H7 (cell line): ENCODE data around the gene DNM2. TPM values are rescaled to one million over a fixed set of nuclear protein-coding genes. Genes with fewer than 3 reads are reported as not detected.
"Not testable (repeated sequence)": the region's sequence is repeated elsewhere in the genome, so short reads cannot be mapped to it uniquely, and the experiment has no call there.

Experiments used
- DNase-seq: peaks from one replicate; pipeline ENCODE4 v3.0.0; 2012
- H3K27me3 ChIP-seq: 2 replicates; pipeline ENCODE4 v1.6.0; 2011; ENCODE audit warnings: mild to moderate bottlenecking, low read length; ENCODE audit not compliant: control insufficient read depth, insufficient read depth
- H3K36me3 ChIP-seq: replicated peaks from 2 replicates; pipeline ENCODE4 v1.5.1; 2011; ENCODE audit warnings: low read length; ENCODE audit not compliant: control insufficient read depth, insufficient read depth
- H3K4me3 ChIP-seq: 2 replicates; pipeline ENCODE4 v1.5.1; 2011; ENCODE audit warnings: low read depth, mild to moderate bottlenecking, control low read depth, low read length, moderate library complexity; ENCODE audit not compliant: insufficient read depth
- total RNA-seq: library from RNA; depleted of rRNA; stranded (reverse); fragments of >200 nt; shearing (Covaris generic); gene quantifications from 2 replicates; pipeline ENCODE4 v1.2.3, GENCODE V29; 2014

DNM2 gene
- total RNA-seq, 1 experiment from 2014 or later: 77.6 TPM

DNA sequence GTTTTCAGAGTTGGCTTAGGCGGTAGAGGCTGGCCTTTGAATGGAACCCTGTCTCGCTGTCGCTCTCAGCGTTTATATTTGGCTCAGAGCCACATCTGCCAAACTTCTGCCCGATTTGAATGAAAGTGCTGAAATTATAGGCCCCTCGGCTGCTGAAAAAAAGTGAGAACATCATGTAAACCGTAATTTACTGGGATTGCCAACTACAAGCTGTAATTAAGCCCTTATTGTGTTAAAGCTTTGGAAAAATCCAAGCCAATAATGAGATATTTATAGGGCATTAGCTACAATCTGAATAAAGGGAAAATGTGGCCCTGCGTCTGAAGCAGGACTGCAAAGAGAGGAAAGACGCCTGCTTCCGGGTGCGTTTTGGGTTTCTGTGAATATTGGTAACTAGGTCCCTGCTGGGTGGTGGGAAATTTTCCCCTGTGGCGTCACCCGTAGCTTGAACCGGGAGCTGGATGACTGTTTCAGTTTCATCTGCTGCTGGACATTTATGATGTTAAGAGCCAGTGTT, 9.9 kb downstream of the DNM2 start:
- H3K4me3 ChIP-seq: no peak overlapping the region
- H3K36me3 ChIP-seq: no peaks in the 10 kb centered on the region
- DNase-seq: no peak
- H3K27me3 ChIP-seq: no peaks in the 10 kb centered on the region

GRCh38 chr19:10729411-10729810, 11.5 kb downstream of the DNM2 start:
- no peaks in the 10 kb centered on the region for H3K27me3 ChIP-seq
- no peaks in the 10 kb centered on the region for H3K36me3 ChIP-seq
- H3K4me3 ChIP-seq: no peak overlapping the region
- DNase-seq: peak; percentile 50

DNA sequence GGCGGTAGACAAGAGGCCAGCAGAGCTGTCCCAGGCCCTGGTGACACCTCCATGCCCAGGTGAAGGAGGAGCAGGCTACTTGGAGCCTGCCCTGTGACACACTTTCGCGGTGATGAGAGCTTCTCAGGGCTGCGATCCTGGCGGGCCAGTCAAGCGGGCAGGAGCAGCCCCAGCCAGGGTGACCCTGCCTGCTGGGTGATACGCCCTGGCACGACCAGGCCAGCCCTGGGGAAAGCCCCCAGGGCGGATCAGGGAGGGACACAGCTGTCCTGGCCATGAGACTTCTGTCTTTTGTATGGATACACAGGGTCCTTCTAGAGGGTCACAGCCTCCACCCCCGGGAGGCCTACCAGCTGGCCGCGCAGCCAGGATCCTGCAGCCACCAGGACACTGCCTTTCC, 13.1 kb downstream of the DNM2 start:
- peak; percentile 54 for DNase-seq
- no peaks in the 10 kb centered on the region for H3K36me3 ChIP-seq
- no peak overlapping the region for H3K4me3 ChIP-seq
- no peaks in the 10 kb centered on the region for H3K27me3 ChIP-seq

- Histone ChIP-seq H3K4me3 (no peak overlapping the region), H3K27me3 (no peaks in the 10 kb centered on the region), H3K36me3 (no peaks in the 10 kb centered on the region)
- DNase-seq: no peak
Observed at GRCh38 chr19:10735741-10736140, 17.9 kb downstream of the DNM2 start.

DNA sequence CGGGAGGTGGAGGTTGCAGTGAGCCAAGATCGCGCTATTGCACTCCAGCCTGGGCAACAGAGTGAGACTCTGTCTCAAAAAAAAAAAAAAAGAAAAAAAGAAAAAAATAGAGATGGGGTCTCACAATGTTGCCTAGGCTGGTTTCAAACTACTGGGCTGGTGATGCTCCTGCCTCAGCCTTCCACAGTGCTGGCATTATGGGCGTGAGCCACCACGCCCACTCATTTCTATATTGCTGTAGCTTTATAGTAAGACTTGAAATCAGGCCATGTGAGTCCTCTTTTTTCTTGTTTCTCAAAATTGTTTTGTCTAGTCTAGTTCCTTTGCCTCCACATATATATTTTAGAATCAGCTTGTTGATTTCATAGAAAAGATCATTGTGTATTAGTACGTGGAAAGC, 18.3 kb downstream of the DNM2 start:
- no peaks in the 10 kb centered on the region for H3K36me3 ChIP-seq
- H3K4me3 ChIP-seq: no peak overlapping the region
- DNase-seq: no peak
- H3K27me3 ChIP-seq: no peaks in the 10 kb centered on the region

- H3K27me3 ChIP-seq: no peaks in the 10 kb centered on the region
- H3K36me3 ChIP-seq: no peaks in the 10 kb centered on the region
- H3K4me3 ChIP-seq: no peak overlapping the region
- DNase-seq: no peak
Observed at GRCh38 chr19:10736916-10737551, 19.2 kb downstream of the DNM2 start.

- no peaks in the 10 kb centered on the region for H3K27me3 ChIP-seq
- no peaks in the 10 kb centered on the region for H3K36me3 ChIP-seq
Observed at GRCh38 chr19:10737722-10738121, 19.8 kb downstream of the DNM2 start.

DNA sequence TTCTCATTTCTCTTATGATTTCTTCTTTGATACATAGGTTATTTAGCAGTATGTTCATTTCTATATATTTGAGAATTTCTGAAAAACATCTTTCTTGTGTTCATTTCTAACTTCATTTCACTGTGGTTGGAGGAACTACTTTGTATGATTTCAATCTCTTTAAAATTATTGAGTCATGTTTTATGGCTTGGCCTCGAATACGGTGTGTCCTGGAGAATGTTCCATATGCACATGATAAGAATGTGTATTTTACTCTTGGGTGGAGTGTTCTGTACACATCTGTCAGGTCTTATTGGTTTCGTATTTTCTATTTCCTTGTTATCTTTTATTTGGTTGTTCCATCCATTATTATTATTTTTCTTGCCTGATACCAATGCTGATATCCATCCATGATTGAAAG, 22.9 kb downstream of the DNM2 start:
- Histone ChIP-seq H3K36me3 (no peaks in the 10 kb centered on the region), H3K27me3 (no peaks in the 10 kb centered on the region), H3K4me3 (no peak overlapping the region)
- DNase-seq: no peak

More at GRCh38 chr19:10737722-10738121, 19.8 kb downstream of the DNM2 start:
- H3K4me3 ChIP-seq: no peak overlapping the region
- no peak for DNase-seq

- no peak overlapping the region for H3K4me3 ChIP-seq
- no peaks in the 10 kb centered on the region for H3K27me3 ChIP-seq
- no peak for DNase-seq
- no peaks in the 10 kb centered on the region for H3K36me3 ChIP-seq
Observed at GRCh38 chr19:10742476-10742875, 24.6 kb downstream of the DNM2 start.

DNA sequence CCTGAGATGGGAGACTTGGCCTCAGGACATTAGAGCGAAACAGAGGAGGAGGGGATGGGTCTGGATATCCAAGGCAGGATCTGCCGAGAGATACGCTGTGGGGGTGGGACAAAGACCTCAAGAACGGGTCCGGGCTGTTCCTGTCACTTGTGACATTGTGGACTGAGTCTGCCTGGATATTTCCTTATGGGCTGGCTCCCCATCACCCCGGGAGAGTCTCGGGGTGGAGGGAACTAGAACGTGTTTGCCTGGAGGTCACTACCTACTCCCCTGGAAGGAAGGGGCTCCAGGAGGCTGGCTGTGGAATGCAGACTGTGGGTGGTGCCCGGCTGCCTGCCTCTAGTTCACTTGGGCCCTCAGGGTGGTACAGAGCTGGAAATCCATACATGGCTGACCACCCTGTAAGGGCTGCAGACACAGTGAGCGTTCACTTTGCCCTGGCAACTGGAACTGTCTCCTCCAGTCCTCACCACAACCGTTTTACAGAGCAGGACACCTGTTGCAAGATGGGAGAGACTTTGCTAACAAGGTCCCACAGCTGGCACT, 26.4 kb downstream of the DNM2 start:
- Histone ChIP-seq H3K4me3 (no peak overlapping the region), H3K27me3 (no peaks in the 10 kb centered on the region), H3K36me3 (no peaks in the 10 kb centered on the region)
- DNase-seq: no peak

- DNase-seq: no peak
- Histone ChIP-seq H3K4me3 (no peak overlapping the region), H3K27me3 (no peaks in the 10 kb centered on the region), H3K36me3 (no peaks in the 10 kb centered on the region)
Observed at GRCh38 chr19:10744801-10745293, 27.0 kb downstream of the DNM2 start.

GRCh38 chr19:10746437-10746836, 28.6 kb downstream of the DNM2 start:
- H3K27me3 ChIP-seq, H3K4me3 ChIP-seq, DNase-seq, H3K36me3 ChIP-seq: not testable (repeated sequence)

DNA sequence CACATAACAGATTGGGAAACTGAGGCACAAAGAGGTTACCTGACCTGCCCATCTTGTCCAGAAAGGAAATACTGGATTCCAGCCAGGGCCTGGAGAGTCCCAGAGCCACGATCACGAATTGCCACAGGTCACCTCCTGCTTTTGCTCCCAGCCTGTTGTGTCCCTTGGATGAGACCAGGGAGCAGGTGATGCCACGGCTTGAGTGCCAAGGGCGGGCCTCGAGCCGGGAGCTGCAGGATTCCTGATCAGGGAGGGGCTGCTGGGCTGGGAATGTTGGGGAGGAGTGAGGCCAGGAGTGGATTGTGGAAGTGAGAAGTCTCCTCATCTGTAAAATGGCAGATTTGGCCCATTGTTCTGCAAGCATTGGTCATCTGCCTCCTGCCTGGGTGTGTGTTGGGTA, 29.4 kb downstream of the DNM2 start:
- DNase-seq: no peak
- no peaks in the 10 kb centered on the region for H3K27me3 ChIP-seq

GRCh38 chr19:10747674-10748073, 29.8 kb downstream of the DNM2 start:
- H3K36me3 ChIP-seq: no peaks in the 10 kb centered on the region
- H3K4me3 ChIP-seq: no peak overlapping the region
- H3K27me3 ChIP-seq: no peaks in the 10 kb centered on the region
- no peak for DNase-seq

More for the DNA sequence above, 29.4 kb downstream of the DNM2 start:
- Histone ChIP-seq H3K4me3 (no peak overlapping the region), H3K36me3 (no peaks in the 10 kb centered on the region)

DNA sequence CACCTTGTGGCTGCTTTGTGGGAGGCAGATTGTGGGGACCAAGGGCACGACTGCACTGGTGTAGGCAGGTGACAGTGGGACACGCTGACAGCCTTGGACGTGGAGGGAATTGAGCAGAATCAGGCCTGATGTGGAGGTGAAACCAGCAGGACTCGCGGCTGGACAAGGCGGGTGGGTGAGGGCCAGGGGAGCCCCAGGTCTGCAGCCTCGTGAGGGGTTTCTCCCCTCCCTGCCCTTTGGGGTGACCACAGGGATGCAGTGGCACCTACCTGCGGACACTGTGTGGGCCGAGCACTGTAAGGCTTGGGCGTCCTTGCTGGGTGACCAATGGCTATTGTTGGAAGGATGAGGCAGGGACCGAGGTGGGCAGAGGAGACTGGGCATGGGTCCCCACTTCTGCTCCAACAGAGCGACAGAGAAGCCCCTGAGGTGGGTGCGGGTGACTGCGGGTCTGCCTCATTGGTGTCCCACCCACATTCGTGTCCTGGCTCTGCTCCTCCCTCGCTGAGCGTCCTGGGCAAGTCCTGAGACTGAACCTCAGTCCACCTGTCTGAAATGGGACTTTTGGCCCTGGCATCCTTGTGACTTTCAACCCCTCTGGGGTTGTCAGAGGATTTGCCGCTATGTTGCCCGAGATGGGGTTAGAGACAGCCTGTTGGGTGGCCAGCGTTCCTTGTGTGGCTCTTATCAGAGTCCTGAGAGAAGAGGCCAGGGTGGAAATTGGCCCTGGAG, 30.5 kb downstream of the DNM2 start:
- DNase-seq: no peak
- Histone ChIP-seq H3K27me3 (no peaks in the 10 kb centered on the region), H3K4me3 (no peak overlapping the region), H3K36me3 (no peaks in the 10 kb centered on the region)
